Progenitor cell of endocrine pancreas (in vitro differentiated cells): ENCODE results near the gene DNAJC25. TPM values are rescaled to one million over a fixed set of nuclear protein-coding genes. Genes with fewer than 3 reads are reported as not detected.
"Not testable (repeated sequence)": the region's sequence is repeated elsewhere in the genome, so short reads cannot be mapped to it uniquely, and the experiment has no call there.

Experiments
- DNase-seq: peaks from one replicate; pipeline ENCODE4 v3.0.0; 2021; ENCODE audit warnings: low spot score; ENCODE audit not compliant: unreplicated experiment
- H3K27ac Mint-ChIP-seq: 2 replicates; pipeline ENCODE4 v1.8.0; 2021; ENCODE audit warnings: mild to moderate bottlenecking, moderate library complexity, mixed read lengths
- H3K27me3 Mint-ChIP-seq: 2 replicates; pipeline ENCODE4 v1.8.0; 2021; ENCODE audit warnings: mixed read lengths
- H3K36me3 Mint-ChIP-seq: 2 replicates; pipeline ENCODE4 v1.8.0; 2022; ENCODE audit warnings: mixed read lengths; ENCODE audit not compliant: insufficient read depth
- H3K4me1 Mint-ChIP-seq: 2 replicates; pipeline ENCODE4 v1.8.0; 2021; ENCODE audit warnings: low read depth, mixed read lengths
- H3K4me3 Mint-ChIP-seq: 2 replicates; pipeline ENCODE4 v1.8.0; 2021; ENCODE audit warnings: low read depth, mild to moderate bottlenecking, moderate library complexity, mixed read lengths
- H3K9me3 Mint-ChIP-seq: 2 replicates; pipeline ENCODE4 v1.8.0; 2021; ENCODE audit warnings: low read depth, mixed read lengths
- CTCF ChIP-seq: fragments of 200-600 bp; sonication (generic); IDR thresholded peaks from one replicate; pipeline ENCODE4 v1.5.0; 2021; ENCODE audit warnings: antibody characterized with exemption, mild to moderate bottlenecking; ENCODE audit not compliant: unreplicated experiment
- total RNA-seq: library from RNA; stranded (reverse); gene quantifications from 2 replicates; pipeline ENCODE4 v1.2.1, GENCODE V29; 2021

The DNAJC25 gene
- total RNA-seq, 1 donor from 2014 or later, result 8.5 TPM

DNA sequence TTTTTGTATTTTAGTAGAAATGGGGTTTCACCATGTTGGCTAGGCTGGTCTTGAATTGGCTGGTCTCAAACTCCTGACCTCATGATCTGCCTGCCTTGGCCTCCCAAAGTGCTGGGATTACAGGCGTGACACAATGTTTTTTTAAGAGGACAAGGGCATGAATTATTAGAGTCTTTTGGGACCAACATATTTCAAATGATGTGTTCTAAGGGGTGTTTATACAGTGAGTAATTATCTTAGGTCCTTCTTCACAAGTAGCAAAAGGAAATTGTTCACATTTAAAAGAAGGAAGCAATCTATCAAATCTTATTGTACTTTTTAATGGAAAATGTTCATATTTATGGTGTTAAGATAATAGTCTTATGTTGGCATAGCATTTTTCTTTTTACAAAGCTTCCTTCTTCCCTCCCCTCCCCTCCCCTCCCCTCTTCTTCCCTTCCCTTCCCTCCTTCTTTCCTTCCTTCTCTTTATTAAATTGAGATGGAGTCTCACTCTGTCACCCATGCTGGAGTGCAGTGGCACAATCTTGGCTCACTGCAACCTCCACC, 37.0 kb downstream of the DNAJC25 start:
- Mint-ChIP-seq H3K27me3 (no peaks in the 10 kb centered on the region), H3K36me3 (peaks cover 11% of the 10 kb centered on the region), H3K4me1 (peaks cover 5% of the 10 kb centered on the region), H3K9me3 (no peaks in the 10 kb centered on the region), H3K4me3 (no peak overlapping the region), H3K27ac (no peak overlapping the region)
- TF ChIP-seq CTCF, result no peak
- no peak for DNase-seq

- not testable (repeated sequence) for H3K27ac Mint-ChIP-seq, H3K9me3 Mint-ChIP-seq, H3K4me1 Mint-ChIP-seq, H3K27me3 Mint-ChIP-seq, H3K4me3 Mint-ChIP-seq, DNase-seq, H3K36me3 Mint-ChIP-seq
These were observed 37.5 kb downstream of the DNAJC25 start for GRCh38 chr9:111668601-111669000.

DNA sequence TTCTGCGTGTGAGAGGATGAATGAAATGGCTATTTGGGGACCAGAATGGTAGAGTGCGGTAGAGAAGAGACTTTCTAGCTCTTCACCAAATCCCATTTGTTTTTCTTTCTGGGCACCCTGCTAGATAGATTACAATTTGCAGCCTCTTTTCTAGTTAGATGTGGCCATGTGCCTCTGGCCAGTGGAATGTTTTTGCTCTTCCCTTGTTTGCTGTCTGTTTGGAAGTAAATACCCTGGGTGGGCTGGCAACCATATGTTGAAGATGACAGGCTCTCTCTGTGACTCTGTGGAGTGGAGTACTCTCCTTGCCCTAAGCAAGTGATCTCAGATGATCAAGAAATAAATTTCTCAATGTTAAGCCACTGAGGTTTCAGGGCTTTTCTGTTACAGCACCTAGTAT, 43.2 kb downstream of the DNAJC25 start:
- Mint-ChIP-seq H3K9me3 (peaks cover 3% of the 10 kb centered on the region), H3K4me1 (no peaks in the 10 kb centered on the region), H3K36me3 (peaks cover 10% of the 10 kb centered on the region), H3K27ac (no peak overlapping the region), H3K4me3 (no peak overlapping the region), H3K27me3 (no peaks in the 10 kb centered on the region)
- no peak for DNase-seq
- TF ChIP-seq CTCF, result no peak

DNA sequence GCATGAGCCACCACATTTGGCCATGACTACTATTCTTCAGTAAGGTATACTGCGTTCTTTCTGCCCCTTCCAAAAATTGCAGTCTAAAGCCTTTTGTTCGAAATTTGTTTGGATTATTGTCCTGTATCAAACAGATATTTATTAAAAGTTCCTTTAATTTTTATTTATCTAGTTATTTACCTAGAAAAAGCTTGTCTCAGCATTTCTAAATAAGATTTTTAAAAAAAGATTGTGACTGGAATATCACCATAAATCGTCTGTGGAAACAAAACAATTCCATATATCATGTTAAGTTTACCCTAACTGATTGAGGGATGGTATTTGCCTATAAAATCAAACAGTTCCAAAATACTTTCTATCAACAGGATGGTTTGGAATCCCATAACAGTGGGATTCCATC, 45.0 kb downstream of the DNAJC25 start:
- peaks cover 3% of the 10 kb centered on the region for H3K9me3 Mint-ChIP-seq
- no peak for TF ChIP-seq CTCF
- H3K36me3 Mint-ChIP-seq, result peaks cover 13% of the 10 kb centered on the region
- DNase-seq, result no peak
- no peak overlapping the region for H3K27ac Mint-ChIP-seq
- H3K4me3 Mint-ChIP-seq, result no peak overlapping the region
- H3K27me3 Mint-ChIP-seq, result no peaks in the 10 kb centered on the region
- no peaks in the 10 kb centered on the region for H3K4me1 Mint-ChIP-seq

DNA sequence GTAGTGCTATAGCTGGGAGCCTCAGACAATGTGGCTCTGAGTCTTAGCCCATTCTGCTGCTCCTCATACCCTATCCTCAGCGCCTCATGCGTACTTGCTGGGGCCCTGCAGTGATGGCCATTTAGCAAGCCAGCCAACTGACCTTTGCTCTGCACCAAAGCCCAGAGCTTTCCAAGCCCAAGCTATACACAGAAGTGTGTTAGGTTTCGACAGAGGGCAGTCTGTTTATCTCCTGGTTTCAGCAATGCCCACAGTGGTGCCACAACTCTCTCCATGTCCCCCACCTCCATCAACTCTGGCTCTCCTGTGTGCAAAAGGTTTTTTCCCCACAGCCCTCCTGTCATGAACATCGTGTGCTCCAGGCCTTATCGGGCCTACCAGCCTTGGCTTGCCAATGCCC, 47.2 kb downstream of the DNAJC25 start:
- no peak overlapping the region for H3K27ac Mint-ChIP-seq
- peaks cover 3% of the 10 kb centered on the region for H3K9me3 Mint-ChIP-seq

More for the DNA sequence above, 47.2 kb downstream of the DNAJC25 start:
- no peak for DNase-seq
- Mint-ChIP-seq H3K4me1 (no peaks in the 10 kb centered on the region), H3K36me3 (peaks cover 13% of the 10 kb centered on the region), H3K4me3 (no peak overlapping the region), H3K27me3 (no peaks in the 10 kb centered on the region)
- no peak for TF ChIP-seq CTCF
